GM21447 (cell line): ENCODE measurements around the gene TMEM184B.

Experiments
- ATAC-seq: cut with Tn5 transposase; IDR thresholded peaks from one replicate; pipeline ENCODE4 v1.9.1; 2021; ENCODE audit not compliant: unreplicated experiment

Gene TMEM184B

GRCh38 chr22:38282397-38282796 is 9.6 kb upstream of the TMEM184B start:
- no peak for ATAC-seq

DNA sequence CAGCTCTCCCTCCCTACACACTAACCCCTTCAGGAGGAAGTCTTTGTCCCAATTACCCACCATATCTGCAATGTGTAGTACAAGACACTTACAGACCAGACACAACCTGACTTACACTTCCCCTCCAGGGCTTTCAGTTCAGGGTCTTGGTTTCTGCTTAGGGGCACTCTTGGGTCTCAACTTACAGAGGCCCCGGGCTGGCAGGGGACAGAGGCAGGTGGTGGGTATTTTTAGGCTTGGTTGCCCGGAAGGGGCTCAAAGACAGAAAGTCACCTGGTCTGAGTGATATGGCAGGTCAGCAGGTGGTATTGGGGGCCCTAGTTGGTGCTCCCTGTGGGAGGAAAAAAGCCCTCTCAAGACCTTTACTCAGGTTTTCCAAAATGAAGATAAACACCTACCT is 3.4 kb upstream of the TMEM184B start:
- no peak for ATAC-seq

DNA sequence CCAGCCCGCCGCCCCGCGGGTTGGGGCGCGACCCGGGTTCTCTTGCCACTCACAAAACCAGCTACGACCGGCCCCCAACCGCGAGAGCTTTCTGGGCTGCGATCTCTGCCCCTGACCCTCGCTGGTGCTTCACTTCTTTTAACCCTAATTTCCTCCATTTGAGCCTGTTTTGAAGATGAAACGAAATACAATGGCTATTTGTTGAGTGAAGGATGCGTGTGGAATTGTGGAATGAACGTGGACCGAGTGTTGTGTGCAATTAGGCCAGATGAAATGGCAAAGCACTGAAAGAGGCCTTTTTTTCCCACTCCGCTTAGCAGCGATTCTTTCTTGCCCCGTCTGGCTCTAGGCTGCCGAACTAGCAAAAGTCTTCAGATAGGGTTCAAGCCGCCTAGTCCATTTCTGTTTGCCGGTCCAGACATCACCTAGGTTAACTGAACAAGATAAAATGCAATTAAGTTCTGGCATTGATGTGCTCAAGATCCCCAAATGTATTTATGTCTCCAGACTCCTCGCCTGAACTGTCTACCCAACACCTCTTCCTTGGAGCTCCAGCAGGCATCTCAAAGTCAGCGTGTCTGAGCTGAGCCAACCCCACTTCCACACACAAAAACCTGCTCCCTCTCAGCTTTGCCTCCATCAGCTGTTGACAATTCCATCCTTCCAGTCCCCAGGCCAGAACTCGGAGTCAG is 471 bp upstream of the TMEM184B start:
- no peak for ATAC-seq

DNA sequence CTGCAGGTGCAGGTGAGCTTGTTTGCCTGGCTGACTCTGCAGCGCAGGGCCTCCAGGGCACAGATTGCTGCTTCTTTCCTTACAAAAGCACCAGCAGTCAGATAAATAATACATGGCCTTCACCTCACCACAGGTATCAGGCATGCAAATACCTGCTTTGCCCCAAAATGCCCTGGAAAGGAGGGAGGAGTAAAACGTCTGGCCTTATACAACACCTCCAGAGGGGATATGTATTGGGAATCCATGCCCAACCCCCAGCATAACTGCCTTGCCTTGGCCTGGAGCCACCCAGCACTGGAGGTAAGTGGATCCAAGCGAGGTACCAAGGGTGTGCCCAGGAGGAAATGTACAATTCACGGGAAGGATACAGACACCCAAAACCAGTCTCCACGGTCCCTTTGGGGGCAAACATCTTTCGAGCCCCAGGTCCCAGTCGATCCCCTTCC is 860 bp downstream of the TMEM184B start:
- no peak for ATAC-seq

- ATAC-seq, result no peak
Observed at GRCh38 chr22:38271101-38271500, 1.7 kb downstream of the TMEM184B start.

- ATAC-seq, result no peak
Observed at GRCh38 chr22:38270091-38270992, 2.5 kb downstream of the TMEM184B start.

DNA sequence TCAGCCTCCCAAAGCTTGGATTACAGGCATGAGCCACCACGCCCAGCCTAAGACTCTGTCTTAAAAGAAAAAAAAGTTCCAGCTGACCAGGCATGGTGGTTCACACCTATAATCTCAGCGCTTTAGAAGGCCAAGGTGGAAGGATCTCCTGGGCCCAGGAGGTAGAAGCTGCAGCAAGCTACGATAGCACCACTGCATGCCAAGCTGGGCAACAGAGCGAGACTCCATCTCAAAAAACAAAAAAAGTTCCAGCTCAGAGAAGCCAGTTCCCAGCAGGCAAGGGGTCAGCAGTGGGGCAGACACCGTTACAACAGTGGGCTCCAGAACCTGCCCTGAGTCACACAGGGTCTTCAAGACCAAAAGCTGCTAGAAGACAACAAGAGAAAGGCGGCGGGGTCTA is 3.3 kb downstream of the TMEM184B start:
- ATAC-seq, result no peak

DNA sequence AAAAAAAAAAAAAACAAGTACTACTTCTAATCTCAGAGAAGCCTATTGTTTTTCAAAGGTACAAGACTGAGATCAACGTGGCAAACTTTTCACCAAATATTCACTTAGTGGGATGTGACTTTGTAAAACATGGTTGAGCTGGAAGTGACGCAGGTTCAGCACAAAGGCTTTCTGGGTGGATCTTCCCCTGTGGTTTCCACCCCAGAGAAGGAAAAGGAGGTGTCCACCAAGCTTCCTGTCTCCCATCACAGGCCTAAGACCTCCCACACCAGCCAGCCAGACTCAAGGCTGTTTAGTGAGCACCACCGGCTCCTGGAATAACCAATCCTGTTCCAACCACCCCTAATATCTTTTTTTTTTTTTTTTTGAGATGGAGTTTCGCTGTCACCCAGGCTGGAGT is 5.7 kb downstream of the TMEM184B start:
- ATAC-seq, result no peak

DNA sequence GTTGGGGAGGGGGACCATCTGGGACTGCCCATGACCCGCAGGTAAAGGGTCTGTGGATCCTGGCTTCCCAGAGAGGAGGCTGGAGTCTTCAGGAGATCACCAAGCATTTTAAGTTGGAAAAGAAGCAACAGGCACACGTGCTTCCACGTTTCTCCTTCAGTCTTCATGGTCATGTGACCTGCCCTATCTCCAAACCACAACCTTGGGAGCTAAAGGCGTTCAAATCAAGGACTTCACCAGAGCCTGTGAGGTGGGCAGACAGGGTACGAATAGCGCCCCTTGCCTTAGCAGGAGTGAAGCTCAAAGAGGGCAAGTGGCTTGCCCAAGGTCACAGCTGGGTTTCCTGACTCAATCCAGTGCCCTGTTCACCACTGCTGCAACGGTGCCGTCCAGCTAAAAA is 6.7 kb downstream of the TMEM184B start:
- ATAC-seq, result no peak

DNA sequence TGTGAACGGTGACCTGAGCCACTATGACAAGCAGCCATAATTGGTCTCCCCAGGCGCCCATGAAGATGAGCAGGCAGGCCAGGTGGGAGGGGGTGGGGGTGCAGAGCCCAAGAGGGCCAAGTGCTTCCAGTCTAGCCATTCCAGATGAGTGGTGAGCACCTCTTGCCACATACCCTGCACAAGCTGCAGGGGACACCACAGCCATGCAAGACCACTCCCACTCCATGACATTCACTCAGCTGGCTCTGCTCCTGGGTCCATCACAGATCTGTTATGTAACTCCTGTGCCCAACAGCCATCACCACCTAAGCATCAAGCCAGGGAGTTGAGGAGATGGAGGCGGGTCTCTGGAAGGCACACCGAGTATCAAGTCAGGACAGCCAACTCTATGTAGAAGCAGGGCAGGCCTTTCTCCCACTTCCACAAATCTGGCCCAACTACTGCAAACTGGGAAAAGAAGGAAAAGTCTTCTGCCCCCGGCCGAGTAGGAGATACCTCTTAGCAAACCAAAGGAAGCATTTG is 8.4 kb downstream of the TMEM184B start:
- no peak for ATAC-seq

- ATAC-seq, result no peak
Observed at GRCh38 chr22:38262051-38262795, 10.6 kb downstream of the TMEM184B start.

DNA sequence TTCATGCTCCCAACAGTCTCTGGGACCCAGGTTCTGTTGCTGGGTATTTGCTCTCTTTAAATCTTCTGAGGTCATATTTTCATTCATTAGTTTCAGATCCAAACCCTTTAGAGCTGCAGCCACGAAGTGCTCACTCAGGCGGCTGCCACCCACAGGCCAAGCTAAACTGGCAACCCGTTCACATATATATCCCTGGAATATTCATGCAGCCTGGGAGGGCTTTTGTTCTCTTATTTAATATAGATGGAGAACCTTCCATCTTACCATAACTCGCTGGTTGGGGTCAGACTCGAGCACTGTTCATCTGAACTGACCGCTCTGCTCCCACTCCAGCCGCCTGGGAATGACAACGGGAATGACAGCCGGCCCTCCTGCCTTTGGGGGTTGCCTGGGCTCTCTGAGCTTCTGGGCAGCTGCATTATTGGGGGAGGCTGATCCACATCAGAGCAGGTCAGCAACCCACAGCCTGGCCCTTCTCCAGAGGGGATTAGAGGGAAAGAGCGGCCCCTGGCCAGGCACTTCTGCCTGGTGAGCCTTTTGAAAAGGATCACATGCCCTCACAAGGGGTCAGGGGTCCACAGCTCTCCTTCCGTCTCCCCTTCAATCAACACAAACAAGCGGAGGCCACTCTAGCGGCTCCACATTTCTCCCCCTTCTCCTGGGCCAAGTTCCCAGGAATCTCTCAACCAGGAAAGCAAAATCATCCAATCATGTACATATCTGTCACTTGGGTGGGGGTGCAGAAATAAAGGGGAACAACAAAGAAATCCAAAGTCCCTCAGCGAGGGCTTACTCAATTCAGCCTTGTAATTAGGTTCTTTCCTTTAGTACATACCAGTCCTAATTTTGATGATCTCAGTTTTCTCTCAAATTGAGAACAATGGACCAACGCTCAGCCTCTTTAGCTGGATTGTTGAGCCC is 11.8 kb downstream of the TMEM184B start:
- no peak for ATAC-seq

DNA sequence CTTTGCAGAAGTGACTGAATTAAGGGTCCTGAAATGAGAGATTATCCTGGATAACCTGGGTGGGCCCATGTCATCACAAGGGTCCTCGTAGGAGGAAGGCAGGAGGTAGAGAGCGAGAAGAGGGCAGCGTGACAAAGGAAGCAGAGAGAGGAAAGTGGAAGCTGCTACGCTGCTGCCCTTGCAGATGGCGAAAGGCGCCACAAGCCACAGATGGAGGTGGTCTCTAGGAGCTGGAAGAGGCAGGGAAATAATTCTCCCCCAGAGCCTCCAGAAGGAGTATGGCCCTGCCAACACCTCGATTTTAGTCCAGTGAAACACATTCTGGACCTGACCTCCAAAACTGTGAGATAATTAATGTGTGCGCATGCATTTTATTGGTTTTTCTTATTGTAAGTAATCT is 13.4 kb downstream of the TMEM184B start:
- ATAC-seq, result no peak

DNA sequence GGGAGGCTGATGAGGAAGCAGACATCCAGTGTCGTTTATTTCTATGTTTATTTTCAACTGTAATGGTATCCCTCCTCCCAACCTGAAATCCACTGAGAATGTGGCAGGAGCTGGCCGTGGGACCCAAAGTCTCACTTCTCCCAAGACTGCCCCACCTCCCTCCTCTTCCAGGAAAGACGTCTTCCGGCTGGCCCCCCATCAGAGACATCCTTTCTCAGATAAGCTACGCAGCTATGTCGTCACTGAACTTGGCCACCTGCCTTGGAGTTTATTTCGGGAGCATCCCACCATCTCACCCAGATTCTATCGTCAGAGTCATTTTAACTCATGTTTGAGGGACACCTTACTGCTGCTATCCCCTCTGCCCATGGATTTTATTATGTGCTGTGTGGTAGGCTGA is 13.9 kb downstream of the TMEM184B start:
- no peak for ATAC-seq

DNA sequence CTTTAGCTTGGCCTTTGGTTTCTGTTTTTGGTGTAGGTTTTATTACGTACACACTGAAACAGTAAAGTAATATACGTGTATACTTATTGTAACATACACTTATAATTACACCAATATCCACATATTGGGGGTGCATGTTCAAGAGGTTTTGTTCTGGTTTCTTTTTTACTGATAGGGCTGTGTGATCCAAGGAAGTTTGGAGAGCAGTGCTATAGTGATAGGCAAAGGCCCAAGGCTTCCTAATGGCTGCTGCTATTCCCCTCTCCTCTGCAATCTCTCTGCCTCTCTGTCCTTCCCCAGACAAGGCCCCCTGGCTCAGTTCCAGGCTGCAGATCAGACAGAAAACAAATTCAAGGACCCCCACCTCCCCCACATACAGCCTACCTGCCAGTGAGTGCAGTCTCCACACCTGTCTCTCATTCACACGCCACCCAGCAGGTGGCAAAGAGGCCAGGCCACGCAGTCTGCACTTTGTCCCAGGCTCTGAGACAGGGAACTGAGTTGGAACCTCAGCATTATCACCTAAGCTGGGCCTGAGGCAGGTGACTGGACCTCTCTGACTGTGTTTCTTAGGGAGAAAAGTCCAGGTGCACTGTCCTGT is 15.1 kb downstream of the TMEM184B start:
- ATAC-seq, result no peak

GRCh38 chr22:38257181-38257580 is 15.6 kb downstream of the TMEM184B start:
- ATAC-seq, result no peak

- no peak for ATAC-seq
Observed at GRCh38 chr22:38255697-38256096, 17.1 kb downstream of the TMEM184B start.

GRCh38 chr22:38251341-38251692 is 21.5 kb downstream of the TMEM184B start:
- ATAC-seq, result no peak

DNA sequence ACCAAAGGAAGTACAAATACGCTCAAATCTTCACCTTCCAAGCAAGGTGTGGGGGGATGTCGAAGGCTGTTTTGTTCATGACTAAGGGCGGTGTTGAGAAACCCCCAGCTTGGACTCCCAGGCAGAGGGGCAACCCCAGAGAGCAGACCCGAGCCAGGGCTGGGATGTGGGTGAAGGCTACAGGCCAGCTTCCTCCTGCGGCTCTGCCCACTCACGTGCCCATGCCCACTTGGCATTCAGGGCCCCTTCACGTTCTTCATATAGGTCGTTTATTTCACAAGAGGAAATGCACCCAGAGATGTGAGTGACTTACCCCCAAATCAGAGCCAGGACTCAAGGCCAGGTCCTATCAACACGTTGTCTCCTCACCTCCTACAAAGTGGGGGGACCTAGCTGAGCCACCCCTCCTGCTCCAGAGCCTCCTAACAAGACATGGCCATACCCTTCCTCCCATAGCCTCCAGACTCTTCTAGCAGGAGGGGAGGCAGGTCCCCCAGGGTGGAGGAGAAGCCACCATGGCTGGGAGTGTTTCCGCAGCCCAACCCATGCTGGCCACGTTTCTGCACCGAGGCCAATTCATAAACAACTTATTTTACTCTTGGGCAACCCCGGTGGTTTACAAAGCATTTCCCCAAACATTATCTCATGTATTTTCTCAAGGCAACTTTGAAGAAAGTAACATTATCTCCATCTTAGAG is 22.0 kb downstream of the TMEM184B start:
- no peak for ATAC-seq
